ENCODE data around the gene WARS2.

WARS2 gene

DNA sequence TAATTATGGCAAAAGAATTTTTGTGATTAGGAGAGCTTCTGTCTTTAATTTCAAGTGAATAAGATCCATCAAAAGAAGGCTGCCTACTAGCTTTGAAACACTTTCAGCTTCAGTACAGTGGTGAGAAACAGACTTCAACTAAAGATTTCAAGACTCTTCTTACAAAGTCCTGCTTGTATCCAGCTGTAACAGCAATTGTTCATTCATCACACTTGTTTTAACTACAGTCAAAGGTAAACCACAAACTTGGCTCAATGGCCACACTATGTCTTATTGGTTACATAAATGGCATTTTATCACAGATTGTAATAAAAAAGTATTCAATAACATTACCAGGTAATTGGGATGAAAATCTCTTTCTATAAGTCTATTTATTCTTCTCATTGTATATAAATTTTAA, 59.2 kb downstream of the WARS2 start:
- DNase-seq = no peak

GRCh38 chr1:119080586-119080985, 59.9 kb downstream of the WARS2 start:
- DNase-seq = no peak

DNA sequence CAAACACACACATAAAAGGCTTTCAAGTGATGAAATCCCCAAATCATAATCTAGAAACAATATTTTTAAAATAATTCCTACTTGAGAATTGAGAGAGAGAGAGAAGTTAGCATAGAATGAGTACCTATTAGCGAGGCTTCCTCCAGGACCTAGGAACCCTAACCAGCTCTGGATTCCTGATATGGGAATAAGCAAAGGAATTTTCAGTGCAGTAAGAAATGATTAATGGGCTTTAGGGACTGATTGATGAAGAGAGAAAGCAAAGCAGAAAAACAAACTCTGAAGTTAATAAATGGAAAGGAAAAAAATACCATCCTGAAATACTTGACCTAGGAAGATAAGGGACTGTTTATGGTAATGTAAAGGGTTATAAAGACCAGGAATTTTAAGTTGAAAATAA, 60.6 kb downstream of the WARS2 start:
- DNase-seq = no peak

DNA sequence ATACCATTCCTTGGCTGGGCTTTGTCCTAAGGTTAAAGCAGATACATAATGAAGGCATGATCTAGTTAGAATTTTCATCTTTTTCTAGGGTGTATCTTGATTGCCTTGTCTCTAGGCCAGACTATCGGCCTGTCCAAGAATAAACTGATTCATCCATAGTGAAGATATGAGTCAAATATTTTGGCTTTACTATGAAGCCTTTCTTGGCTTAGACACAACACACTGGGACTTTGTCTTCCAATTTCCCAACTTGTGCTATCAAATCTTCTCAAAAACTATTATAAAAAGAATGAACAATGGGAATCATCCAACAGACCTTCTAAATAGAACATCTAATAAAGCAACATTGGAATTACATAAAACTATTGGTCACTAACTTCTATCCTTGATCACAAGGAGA, 64.8 kb downstream of the WARS2 start:
- no peak for DNase-seq

DNA sequence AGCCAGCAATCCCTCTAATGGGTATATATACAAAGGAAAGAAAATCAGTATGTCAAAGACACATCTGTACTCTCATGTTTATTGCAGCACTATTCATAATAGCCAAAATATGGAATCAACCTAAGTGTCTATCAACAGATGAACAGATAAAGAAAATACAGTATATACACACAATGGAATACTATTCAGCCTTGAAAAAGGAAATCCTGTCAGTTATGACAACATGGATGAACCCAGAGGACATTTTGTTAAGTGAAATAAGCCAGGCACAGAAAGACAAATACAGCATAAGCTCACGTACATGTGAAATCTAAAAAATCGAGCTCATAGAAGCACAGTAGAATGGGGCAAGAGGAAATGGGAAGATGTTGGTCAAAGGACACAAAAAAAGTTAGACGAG, 69.1 kb downstream of the WARS2 start:
- DNase-seq = no peak

- DNase-seq = no peak
These were observed 70.8 kb downstream of the WARS2 start for GRCh38 chr1:119069682-119070081.

- no peak for DNase-seq
These were observed 72.0 kb downstream of the WARS2 start for GRCh38 chr1:119068427-119068826.

DNA sequence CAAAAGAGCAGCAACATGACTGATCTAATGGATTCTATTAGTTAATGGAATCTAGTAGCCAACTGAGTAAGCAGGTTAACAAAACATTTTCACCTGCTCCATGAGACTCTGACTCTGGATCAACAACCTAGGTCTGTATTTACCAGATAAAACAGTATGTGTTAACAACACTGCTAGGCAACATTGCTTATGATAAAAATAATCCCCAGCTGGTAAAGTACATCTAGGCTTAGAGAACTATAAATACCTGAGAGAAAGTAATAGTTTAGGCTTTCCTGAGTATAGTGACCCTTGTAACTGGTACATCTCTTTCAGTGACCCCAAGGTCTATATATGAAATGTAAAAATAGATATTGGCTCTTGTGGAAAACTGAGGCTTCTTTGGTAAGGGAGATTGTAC, 78.8 kb downstream of the WARS2 start:
- no peak for DNase-seq

- no peak for DNase-seq
These were observed 84.9 kb downstream of the WARS2 start for GRCh38 chr1:119055568-119055967.

DNA sequence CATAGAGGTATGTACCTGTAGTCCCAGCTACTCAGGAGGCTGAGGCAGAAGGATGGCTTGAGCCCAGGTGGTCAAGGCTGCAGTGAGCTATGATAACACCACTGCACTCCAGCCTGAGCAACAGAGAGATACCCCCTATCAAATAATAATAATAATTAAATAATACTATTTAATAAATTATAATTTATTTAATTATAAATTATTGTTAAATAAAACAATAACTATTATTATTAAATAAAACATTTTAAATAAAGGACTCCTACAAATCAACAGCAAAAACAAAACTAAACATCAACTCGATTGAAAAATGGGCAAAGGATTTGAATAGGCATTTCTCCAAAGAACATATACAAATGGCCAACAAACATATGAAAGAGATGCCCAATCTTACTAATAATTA, 86.5 kb downstream of the WARS2 start:
- no peak for DNase-seq

DNA sequence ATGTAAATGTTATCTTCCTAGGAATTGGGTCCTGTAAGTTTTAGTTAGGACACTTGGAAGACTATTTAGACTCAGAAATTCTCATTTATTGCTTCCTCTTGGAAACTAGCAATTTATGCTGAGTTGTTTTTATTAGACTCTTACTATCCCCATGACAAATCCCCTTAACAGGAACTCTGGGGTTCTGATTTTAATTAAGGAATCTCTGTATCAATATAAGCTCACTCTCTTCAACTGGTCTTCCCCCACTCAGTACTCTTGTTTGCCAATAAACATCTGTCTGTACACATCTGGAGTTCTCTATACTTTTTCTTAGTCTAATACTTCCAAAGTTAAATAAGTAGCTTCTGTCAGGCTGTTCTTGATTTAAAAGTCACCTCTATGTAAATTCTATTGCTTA, 88.2 kb downstream of the WARS2 start:
- DNase-seq = no peak

GRCh38 chr1:119048624-119049404, 91.6 kb downstream of the WARS2 start:
- DNase-seq = no peak

DNA sequence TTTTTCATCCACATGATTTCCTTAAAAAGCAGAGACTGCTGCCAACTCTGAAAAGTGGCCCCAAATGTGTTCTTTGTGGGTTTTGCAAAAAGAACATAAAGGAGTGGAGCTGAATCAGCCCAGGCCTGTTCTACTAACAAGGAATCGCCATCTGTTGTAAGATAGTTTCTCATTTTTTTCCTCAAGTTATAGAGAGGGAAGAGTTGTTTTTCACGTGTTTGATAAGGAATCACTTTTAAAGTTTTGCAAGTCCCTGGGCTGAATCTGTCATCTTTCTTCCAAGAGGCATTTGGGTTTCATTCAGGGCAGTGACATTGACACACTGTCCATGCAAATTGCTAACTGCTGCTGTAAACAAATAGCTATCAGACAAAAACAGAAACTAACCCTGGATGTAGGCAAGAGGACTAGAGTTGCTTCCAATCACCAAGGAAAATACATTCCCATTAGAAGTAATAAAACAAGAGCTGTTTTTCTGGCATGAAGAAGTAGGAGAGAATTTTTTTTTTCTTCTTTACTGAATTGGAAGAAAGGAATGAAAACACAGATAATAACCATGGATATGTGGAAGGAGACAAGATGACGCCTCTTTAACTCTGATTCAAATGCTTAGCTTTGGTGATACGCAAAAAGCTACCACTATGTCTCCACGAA, 93.5 kb downstream of the WARS2 start:
- DNase-seq = no peak

DNA sequence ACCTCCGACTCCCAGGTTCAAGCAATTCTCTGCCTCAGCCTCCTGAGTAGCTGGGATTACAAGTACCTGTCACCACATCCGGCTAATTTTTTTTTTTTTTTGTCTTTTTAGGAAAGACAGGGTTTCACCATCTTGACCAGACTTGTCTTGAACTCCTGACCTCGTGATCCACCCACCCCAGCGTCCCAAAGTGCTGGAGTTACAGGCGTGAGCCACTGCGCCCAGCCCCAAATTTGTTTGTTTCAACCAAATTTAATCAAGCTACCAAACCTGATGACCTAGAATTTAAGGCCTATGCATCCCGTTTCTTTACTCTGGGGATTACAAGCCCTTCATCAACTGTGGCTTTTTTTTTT, 94.0 kb downstream of the WARS2 start:
- DNase-seq = no peak

GRCh38 chr1:119045096-119045746, 95.2 kb downstream of the WARS2 start:
- no peak for DNase-seq

DNA sequence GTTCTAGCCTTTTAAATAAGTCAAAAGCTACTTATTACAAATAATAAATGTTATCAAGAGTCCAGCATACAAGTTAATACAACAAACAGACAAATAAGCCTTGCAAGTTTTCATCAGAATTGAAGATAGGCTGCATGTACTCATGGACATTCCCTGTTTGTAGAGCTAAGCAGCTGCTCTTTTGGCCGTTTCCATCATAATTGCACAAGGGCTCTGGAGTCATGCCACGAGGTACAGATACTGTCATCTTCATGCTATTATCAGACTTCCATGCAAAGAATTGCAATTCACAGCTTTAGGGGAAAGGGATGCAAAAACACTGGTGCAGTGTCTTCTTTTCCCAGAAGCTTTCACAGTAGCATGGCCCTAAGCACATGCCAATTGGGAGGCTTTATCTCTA, 99.5 kb downstream of the WARS2 start:
- no peak for DNase-seq

- DNase-seq = no peak
These were observed 100.0 kb downstream of the WARS2 start for GRCh38 chr1:119040489-119040888.

DNA sequence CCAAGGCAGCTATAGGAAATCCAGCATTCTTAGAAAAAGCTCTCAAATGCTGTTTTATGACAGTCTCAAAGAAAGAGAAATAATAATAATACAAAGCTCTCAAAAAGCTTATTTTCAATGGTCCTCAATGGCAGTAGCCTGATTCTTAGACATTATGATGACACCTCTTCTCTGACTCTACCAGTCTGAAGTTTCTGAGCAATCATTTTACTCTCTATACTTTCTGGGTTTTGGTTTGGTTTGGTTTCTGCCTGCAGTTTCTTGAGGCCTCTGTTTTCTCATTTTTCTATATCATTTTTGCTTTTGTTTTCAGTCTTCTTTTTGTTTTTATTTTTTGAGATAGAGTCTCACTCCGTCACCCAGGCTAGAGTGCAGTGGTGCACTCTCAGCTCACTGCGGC, 102.1 kb downstream of the WARS2 start:
- DNase-seq = no peak

- no peak for DNase-seq
These were observed 106.1 kb downstream of the WARS2 start for GRCh38 chr1:119034359-119034758.

DNA sequence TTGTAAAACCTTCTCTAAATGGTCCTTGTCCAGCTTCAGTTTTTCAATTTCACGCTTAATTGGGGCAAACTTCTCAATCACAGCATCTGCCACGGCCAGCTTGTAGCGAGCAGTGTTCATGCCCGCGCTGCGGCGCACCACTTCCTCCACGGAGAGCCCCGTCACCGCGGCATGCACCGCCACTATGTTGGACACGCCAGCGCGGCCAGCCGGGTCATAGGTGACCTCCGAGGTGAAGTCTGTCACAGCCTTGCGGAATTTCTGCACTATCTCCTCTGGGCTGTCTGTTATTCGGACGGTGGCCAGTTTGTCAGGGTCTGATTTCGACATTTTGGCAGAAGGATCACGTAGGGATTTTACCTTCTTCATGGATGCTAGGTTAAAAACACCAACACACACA, 107.5 kb downstream of the WARS2 start:
- DNase-seq = no peak

DNA sequence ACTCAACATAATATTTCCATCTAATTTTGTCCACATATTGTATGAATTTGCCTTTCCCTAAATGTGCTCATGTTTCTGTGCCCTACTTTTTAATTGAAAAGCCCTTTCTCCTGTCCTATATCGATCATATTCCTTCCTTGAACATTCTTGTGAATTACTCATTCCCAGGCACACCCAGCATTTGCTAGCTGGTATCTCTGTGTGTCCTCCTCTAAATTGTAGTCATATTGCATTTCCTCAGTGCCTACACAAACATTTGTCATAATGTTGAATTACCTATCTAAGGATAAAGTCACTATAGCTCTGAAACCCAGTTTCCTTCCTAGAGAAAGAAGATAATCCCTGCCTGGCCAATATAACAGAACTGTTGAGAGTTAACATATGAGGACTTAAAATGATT, 112.7 kb downstream of the WARS2 start:
- no peak for DNase-seq

GRCh38 chr1:119026956-119027355, 113.5 kb downstream of the WARS2 start:
- DNase-seq = no peak

DNA sequence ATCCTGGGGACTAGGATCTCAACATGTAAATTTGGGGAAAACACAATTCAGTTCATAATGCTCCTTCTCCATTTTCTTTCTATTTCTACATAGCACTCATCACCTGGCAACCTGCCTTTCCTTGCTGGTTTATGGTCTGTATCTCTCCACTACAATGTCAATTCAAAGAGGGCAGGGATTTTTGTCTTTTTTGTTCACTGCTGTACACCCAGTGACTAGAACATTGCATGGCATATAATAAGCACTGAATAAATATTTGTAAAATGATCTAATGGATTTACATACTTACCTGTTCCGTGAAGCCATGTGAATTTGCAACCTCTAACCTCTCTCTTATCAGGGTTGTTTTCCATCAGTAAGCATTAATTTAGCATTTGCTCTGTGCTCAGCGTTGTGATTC, 124.9 kb downstream of the WARS2 start:
- no peak for DNase-seq

GRCh38 chr1:119012383-119012782, 128.1 kb downstream of the WARS2 start:
- no peak for DNase-seq

All from NCI-H1694 treated with DMSO at 0.1 percent for 48 hours (cell line).